Nephron (organoid): ENCODE measurements around the gene SSNA1.
A peak's percentile ranks its signal among the peaks of the same experiment; 100 is the strongest.

Experiments
- H3K27ac Mint-ChIP-seq, 3 experiments: 2 replicates each; pipeline ENCODE4 v1.8.0; 2020; ENCODE audit warnings: mixed read lengths in 3 of 3, mild to moderate bottlenecking in 2 of 3, moderate library complexity in 1 of 3
- H3K27me3 Mint-ChIP-seq: 2 replicates; pipeline ENCODE4 v1.8.0; 2021; ENCODE audit warnings: low read depth, mild to moderate bottlenecking, moderate library complexity, mixed read lengths
- H3K36me3 Mint-ChIP-seq: 2 replicates; pipeline ENCODE4 v1.8.0; 2020; ENCODE audit warnings: low read depth, mixed read lengths
- H3K4me1 Mint-ChIP-seq: 2 replicates; pipeline ENCODE4 v1.8.0; 2020; ENCODE audit warnings: mixed read lengths
- H3K4me3 Mint-ChIP-seq, 3 experiments: 2 replicates each; pipeline ENCODE4 v1.8.0; 2020; ENCODE audit warnings: mild to moderate bottlenecking in 3 of 3, mixed read lengths in 3 of 3, moderate library complexity in 2 of 3
- H3K9me3 Mint-ChIP-seq: 2 replicates; pipeline ENCODE4 v1.8.0; 2020; ENCODE audit warnings: mixed read lengths
- TF ChIP-seq, protein P1 (sequence below), 3 experiments: fragments of 200-600 bp; sonication (generic); IDR thresholded peaks; one replicate each; pipeline ENCODE4 v1.5.0; 2021; ENCODE audit warnings: antibody characterized with exemption in 3 of 3; ENCODE audit not compliant: unreplicated experiment in 3 of 3

SSNA1 gene

DNA sequence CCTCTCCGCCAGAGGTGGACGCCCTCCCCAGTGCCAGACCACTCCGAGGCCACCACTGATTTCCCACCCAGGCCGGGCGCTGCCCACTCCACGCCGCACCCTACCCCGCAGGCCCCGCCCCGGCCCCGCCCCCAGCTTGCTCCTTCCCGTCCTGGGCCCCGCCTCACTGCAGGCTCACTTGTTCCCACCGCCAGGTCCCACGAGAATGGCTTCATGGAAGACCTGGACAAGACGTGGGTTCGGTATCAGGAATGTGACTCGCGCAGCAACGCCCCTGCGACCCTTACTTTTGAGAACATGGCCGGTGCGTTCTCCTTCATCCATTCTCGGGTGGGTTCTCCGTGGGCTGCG lies 25.1 kb upstream of the SSNA1 start:
- Mint-ChIP-seq H3K27ac (no peak overlapping the region), H3K4me3 (peak overlapping the region in 2 of 3 experiments; percentile 38 to 48), H3K9me3 (no peaks in the 10 kb centered on the region), H3K36me3 (no peaks in the 10 kb centered on the region), H3K27me3 (peaks cover 88% of the 10 kb centered on the region), H3K4me1 (no peaks in the 10 kb centered on the region)
- TF ChIP-seq, protein P1, sequence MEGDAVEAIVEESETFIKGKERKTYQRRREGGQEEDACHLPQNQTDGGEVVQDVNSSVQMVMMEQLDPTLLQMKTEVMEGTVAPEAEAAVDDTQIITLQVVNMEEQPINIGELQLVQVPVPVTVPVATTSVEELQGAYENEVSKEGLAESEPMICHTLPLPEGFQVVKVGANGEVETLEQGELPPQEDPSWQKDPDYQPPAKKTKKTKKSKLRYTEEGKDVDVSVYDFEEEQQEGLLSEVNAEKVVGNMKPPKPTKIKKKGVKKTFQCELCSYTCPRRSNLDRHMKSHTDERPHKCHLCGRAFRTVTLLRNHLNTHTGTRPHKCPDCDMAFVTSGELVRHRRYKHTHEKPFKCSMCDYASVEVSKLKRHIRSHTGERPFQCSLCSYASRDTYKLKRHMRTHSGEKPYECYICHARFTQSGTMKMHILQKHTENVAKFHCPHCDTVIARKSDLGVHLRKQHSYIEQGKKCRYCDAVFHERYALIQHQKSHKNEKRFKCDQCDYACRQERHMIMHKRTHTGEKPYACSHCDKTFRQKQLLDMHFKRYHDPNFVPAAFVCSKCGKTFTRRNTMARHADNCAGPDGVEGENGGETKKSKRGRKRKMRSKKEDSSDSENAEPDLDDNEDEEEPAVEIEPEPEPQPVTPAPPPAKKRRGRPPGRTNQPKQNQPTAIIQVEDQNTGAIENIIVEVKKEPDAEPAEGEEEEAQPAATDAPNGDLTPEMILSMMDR (IDR thresholded peaks at IDR 0.05; ENCODE audit: unreplicated experiment in 3 of 3) = no peak

DNA sequence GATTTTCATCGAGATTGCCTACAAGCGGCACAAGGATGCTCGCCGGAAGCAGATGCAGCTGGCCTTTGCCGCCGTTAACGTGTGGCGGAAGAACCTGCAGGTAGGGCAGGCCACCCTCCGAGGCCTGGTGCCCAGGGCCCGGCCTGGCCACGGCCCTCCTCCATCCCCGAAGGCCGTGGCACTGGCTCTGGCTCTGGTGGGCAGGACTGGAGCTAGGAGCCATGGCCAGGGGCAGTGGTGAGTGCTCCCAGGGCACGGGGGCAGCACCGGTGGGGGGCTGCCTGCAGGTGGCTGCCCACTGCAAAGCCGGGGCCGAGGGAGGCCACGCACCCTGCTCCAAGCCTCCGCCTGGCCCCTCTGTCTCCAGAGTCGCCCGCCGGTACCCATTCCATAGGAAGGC lies 24.7 kb upstream of the SSNA1 start:
- H3K27ac Mint-ChIP-seq = no peak overlapping the region
- peaks cover 88% of the 10 kb centered on the region for H3K27me3 Mint-ChIP-seq
- H3K9me3 Mint-ChIP-seq = no peaks in the 10 kb centered on the region
- H3K4me1 Mint-ChIP-seq = no peaks in the 10 kb centered on the region
- TF ChIP-seq, protein P1 (IDR thresholded peaks at IDR 0.05; ENCODE audit: unreplicated experiment in 3 of 3) = no peak
- no peak overlapping the region for H3K4me3 Mint-ChIP-seq
- no peaks in the 10 kb centered on the region for H3K36me3 Mint-ChIP-seq

DNA sequence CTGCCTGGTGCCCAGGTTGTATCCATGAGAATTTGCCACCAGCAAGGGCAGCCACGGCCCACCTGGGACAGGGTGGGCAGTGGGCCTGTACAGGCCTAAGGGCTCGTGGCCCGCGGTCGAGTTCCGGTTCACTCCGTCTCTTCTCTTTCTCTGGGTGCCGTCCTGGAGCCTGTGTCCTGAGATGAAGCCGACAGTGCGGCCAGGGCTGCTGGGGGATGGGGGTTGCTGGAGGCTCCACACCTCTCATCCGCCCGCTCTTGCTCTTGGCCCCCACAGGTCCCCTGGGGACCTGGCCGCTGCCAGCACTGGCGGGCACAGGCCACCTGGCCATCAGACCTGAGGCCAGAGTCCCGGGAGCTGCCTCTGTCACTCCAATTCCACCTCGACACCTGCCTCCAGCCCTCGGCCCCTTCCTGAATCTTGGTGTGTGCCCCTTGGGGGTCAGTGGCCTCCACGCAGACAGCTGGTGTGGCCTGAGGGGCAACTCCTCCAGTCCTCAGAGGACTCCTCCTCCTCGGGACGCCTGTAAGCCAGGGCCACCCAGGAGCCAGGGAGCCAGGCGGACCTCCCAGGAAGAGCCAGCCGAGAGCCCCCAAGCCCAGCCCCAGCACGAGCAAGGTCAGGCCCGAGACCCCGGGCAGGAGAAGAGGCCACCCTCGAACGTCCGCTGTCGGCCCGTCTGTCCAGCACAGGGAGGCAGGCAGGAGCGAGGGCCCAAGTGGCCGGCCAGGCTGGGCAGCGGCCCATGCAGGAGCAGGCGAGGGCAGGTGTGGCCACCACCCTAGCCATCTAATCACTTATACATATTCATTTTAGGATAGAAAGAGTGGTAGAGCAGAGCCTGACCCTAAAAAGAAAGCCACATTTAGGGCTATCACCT lies 23.9 kb upstream of the SSNA1 start:
- H3K27me3 Mint-ChIP-seq = peaks cover 83% of the 10 kb centered on the region
- H3K4me3 Mint-ChIP-seq = peak overlapping the region in 1 of 3 experiments; percentile 32
- TF ChIP-seq, protein P1 (IDR thresholded peaks at IDR 0.05; ENCODE audit: unreplicated experiment in 3 of 3) = no peak
- no peaks in the 10 kb centered on the region for H3K4me1 Mint-ChIP-seq
- no peaks in the 10 kb centered on the region for H3K9me3 Mint-ChIP-seq
- no peaks in the 10 kb centered on the region for H3K36me3 Mint-ChIP-seq
- H3K27ac Mint-ChIP-seq = no peak overlapping the region

DNA sequence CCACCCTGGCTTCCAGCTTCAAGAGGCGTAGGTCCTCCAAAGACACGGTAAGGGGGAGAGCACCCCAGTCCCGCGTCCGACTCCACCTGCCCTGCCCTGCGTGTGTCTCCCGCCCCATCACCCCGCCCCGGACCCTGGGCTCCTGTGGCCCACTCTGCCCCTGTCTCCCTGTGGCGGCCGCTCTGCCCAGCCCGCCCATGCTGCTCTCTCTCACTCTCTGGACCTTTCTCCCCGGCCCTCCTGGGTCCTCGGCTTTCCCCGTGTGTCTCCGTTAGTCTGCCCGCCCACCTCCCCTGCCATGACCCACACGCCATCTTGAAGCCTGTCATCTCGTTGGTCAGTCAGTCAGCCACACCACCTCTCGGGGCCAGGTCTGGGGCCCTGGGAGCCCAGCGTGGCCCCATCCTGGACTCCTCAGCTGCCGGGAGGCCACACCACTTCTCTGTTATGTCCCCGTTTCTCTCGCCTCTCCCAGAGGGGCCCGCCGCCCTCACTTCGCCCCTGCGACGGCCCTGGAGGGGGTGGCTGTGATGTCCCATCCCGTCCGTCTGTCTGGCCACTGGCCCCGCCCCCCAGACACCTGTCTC lies 23.1 kb upstream of the SSNA1 start:
- TF ChIP-seq, protein P1 (IDR thresholded peaks at IDR 0.05; ENCODE audit: unreplicated experiment in 3 of 3) = no peak
- H3K27me3 Mint-ChIP-seq = peaks cover 82% of the 10 kb centered on the region
- H3K4me1 Mint-ChIP-seq = no peaks in the 10 kb centered on the region
- no peak overlapping the region for H3K27ac Mint-ChIP-seq
- H3K4me3 Mint-ChIP-seq = no peak overlapping the region
- H3K9me3 Mint-ChIP-seq = no peaks in the 10 kb centered on the region
- H3K36me3 Mint-ChIP-seq = no peaks in the 10 kb centered on the region

DNA sequence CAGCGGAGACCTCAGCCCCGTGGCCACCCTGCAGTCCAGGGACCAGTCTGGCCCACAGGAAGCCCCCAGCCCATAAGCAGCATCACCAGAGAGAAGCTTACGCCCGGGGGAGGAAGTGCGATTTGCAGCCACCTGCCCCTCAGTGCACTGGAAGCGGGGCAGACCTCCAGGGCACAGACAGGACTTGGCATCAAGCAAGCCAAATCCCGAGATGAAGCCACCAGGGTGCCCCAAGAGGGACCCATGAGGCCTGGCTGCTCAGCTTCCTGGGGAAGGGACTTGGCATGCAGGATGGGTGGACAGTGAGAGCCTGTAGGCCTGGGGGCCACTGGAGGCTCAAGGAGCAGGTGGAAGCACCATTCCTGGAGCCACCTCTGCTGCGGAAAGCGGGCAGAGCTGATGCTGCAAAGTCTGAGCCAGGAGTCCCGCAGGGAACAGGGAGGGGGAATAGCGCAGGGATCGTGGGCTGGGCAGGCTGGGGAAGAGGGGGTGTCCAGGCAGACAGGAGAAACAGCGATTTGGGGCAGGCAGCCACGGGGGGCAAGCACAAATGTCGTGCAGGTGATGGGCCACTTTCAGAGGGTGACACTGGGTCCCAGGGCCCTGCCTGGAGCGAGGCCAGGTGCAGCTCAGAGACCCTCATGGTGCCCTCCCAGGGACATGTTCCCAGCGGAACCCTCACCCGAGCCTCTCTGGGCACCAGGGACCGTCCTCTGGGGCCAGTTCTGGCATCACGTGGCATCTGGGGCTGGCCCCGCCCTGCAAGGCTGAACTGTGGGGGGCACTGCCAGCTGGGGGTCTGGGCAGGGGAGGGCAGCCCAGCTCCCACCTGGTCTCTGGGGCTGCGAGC lies 21.9 kb upstream of the SSNA1 start:
- H3K36me3 Mint-ChIP-seq = no peaks in the 10 kb centered on the region
- H3K27ac Mint-ChIP-seq = no peak overlapping the region
- no peaks in the 10 kb centered on the region for H3K4me1 Mint-ChIP-seq
- TF ChIP-seq, protein P1 (IDR thresholded peaks at IDR 0.05; ENCODE audit: unreplicated experiment in 3 of 3) = no peak
- peaks cover 85% of the 10 kb centered on the region for H3K27me3 Mint-ChIP-seq
- peak overlapping the region in 2 of 3 experiments; percentile 62 to 70 for H3K4me3 Mint-ChIP-seq
- H3K9me3 Mint-ChIP-seq = no peaks in the 10 kb centered on the region
